NT2/D1 (cell line): ENCODE data around the gene RGPD3.

Experiments
- YY1 ChIP-seq: IDR thresholded peaks from 2 replicates; pipeline ENCODE4 v1.6.1; 2011; ENCODE audit not compliant: insufficient read length, insufficient read depth
- ZNF274 ChIP-seq: IDR thresholded peaks from 2 replicates; pipeline ENCODE4 v1.6.1; 2011; ENCODE audit warnings: mild to moderate bottlenecking, low read depth, low read length

DNA sequence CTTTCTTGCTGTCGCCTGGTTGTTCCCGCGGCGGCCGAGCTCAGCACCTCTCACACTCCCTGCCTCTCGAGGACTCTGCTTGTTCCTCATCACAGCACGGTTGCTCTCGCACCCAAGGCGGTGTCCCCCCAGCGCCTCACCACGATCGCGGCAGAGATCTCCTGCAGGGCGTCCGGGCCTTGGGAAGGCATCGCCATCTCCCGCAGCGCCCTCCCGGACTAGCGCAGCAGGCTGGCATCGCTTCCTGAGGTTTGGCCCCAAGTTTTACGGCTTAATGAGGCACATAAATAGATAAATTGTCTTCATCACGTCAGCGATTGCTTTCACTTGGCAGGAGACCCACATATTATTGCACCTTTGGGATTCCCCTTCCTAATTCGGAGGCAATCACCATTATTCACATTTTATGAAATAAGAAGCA is 125.4 kb downstream of the RGPD3 start:
- TF ChIP-seq YY1 = no peak
- TF ChIP-seq ZNF274 = no peak
